RWPE2 (cell line): Measurements from ENCODE around the gene NANOS3.

Source experiments
- ATAC-seq: fragments of 200-7000 bp; cut with Tn5 transposase; 3 replicates; pipeline ENCODE4 v1.9.1; 2021; ENCODE audit warnings: low read depth
- DNase-seq: peaks from one replicate; pipeline ENCODE4 v3.0.0-alpha.2; 2020; ENCODE audit warnings: low spot score
- H3K27ac ChIP-seq: fragments of 450-650 bp; 2 replicates; pipeline ENCODE4 v1.5.1; 2017; ENCODE audit warnings: mild to moderate bottlenecking; ENCODE audit not compliant: poor library complexity, severe bottlenecking
- H3K27me3 ChIP-seq: fragments of 250-450 bp; sonication (Bioruptor Pico); 2 replicates; pipeline ENCODE4 v1.5.1; 2021; ENCODE audit warnings: mild to moderate bottlenecking, moderate library complexity; ENCODE audit not compliant: insufficient read depth, poor library complexity, severe bottlenecking
- H3K36me3 ChIP-seq: fragments of 250-450 bp; sonication (Bioruptor Pico); 2 replicates; pipeline ENCODE4 v1.5.1; 2020; ENCODE audit warnings: low read depth, mild to moderate bottlenecking, moderate library complexity
- H3K4me1 ChIP-seq: fragments of 250-450 bp; sonication (Bioruptor Pico); 2 replicates; pipeline ENCODE4 v1.5.1; 2021; ENCODE audit warnings: mild to moderate bottlenecking, moderate library complexity; ENCODE audit not compliant: insufficient read depth, poor library complexity, severe bottlenecking
- H3K4me3 ChIP-seq: fragments of 250-450 bp; sonication (Bioruptor Pico); 2 replicates; pipeline ENCODE4 v1.5.1; 2021; ENCODE audit warnings: mild to moderate bottlenecking, moderate library complexity; ENCODE audit not compliant: severe bottlenecking
- H3K9me3 ChIP-seq: fragments of 250-450 bp; sonication (Bioruptor Pico); 2 replicates; pipeline ENCODE4 v1.5.1; 2021; ENCODE audit warnings: mild to moderate bottlenecking, moderate library complexity; ENCODE audit not compliant: severe bottlenecking
- TF ChIP-seq, protein P1 (sequence below): fragments of 450-650 bp; IDR thresholded peaks from one replicate; pipeline ENCODE4 v1.5.1; 2017; ENCODE audit warnings: mild to moderate bottlenecking, moderate library complexity; ENCODE audit not compliant: poor library complexity, severe bottlenecking

NANOS3 gene

DNA sequence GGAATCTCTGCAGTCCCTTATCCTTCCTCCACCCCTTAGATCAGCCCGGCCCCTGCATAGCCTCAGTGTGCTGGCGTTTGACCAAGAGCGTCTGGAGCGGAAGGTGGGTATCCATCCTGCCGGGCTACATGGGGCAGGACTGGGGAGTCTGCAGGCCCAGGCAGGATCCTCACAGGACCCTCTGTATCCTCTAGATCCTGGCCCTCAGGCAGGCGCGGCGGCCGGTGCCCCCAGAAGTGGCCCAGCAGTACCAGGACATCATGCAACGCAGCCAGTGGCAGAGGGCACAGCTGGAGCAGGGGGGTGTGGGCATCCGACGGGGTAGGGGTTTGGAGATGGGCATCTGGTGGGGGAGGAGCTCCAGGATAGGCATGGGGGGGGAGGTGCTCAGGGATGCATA is 52.4 kb downstream of the NANOS3 start:
- H3K4me1 ChIP-seq = peaks cover 2% of the 10 kb centered on the region
- H3K27ac ChIP-seq = no peak overlapping the region
- TF ChIP-seq, protein P1, sequence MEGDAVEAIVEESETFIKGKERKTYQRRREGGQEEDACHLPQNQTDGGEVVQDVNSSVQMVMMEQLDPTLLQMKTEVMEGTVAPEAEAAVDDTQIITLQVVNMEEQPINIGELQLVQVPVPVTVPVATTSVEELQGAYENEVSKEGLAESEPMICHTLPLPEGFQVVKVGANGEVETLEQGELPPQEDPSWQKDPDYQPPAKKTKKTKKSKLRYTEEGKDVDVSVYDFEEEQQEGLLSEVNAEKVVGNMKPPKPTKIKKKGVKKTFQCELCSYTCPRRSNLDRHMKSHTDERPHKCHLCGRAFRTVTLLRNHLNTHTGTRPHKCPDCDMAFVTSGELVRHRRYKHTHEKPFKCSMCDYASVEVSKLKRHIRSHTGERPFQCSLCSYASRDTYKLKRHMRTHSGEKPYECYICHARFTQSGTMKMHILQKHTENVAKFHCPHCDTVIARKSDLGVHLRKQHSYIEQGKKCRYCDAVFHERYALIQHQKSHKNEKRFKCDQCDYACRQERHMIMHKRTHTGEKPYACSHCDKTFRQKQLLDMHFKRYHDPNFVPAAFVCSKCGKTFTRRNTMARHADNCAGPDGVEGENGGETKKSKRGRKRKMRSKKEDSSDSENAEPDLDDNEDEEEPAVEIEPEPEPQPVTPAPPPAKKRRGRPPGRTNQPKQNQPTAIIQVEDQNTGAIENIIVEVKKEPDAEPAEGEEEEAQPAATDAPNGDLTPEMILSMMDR = no peak
- DNase-seq (no peak), ATAC-seq (no peak)
- no peaks in the 10 kb centered on the region for H3K9me3 ChIP-seq
- peaks cover 16% of the 10 kb centered on the region for H3K36me3 ChIP-seq
- H3K27me3 ChIP-seq = no peaks in the 10 kb centered on the region
- no peak overlapping the region for H3K4me3 ChIP-seq

DNA sequence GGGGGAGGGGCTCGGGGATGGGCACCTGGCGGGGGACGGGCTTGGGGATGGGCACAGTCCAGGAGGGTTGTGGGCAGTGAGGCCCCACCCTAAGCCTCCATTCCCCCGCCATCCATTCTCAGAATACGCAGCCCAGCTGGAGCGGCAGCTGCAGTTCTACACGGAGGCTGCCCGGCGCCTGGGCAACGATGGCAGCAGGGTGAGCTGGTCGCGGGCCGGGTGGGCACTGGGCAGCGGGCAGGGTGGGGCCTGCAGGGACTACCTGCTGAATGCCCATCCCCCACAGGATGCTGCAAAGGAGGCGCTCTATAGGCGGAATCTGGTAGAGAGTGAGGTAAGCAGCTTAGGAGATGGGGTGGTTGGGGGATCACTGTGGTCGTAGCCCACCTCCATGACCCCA is 53.0 kb downstream of the NANOS3 start:
- DNase-seq = no peak
- TF ChIP-seq, protein P1 = no peak

More for the DNA sequence above, 53.0 kb downstream of the NANOS3 start:
- Histone ChIP-seq H3K36me3 (peaks cover 12% of the 10 kb centered on the region), H3K4me3 (no peak overlapping the region), H3K9me3 (no peaks in the 10 kb centered on the region), H3K27me3 (no peaks in the 10 kb centered on the region), H3K4me1 (peaks cover 2% of the 10 kb centered on the region), H3K27ac (no peak overlapping the region)
- ATAC-seq = no peak
